Stimulated activated CD8-positive, alpha-beta memory T cell treated with anti-CD3 and anti-CD28 coated beads, Interleukin-15, amount 100 ng/mL, for 1 hour (primary cell): ENCODE data around the gene GDPGP1.

Experiments
- DNase-seq: peaks from one replicate; pipeline ENCODE4 v3.0.0-alpha.2; 2020; ENCODE audit warnings: low read depth

The GDPGP1 gene

DNA sequence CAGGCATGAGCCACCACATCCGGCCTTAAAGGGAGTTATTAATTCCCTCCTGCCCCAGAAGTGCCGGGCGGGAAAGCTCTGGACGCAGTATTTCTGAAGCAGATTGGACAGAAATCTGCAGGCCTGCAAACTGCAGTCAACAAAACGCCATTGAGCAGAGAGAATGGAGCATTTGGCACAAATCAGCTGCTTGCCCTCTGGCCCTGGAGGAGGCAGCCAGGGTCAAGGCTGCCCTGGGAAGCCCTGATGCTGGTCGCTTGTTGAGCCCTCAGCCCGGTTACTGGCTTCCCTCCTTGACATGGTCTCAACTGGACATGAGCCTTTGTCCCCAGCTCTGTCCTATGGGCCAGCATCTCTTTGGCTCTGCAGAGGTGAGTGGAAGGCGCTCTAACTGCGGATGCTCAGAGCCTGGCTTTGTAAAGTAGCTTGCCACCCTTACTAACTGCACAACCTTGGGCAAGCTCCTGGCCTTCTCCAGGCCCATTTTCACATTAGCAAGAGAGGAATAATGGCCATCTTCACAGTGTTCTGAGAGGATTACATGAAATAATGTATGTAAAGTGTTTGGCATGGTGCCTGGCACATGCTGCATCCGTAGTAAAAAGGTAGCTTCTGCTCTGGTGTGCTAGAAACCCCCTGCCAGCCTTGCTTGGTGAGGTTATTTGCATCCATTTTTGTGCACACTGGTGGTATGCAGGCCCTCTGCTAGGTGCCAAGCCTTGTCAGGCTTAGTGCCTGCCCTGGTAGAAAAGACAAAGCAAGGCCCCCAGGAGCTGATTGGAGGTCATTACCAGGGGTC lies 28.8 kb upstream of the GDPGP1 start:
- DNase-seq = no peak

DNA sequence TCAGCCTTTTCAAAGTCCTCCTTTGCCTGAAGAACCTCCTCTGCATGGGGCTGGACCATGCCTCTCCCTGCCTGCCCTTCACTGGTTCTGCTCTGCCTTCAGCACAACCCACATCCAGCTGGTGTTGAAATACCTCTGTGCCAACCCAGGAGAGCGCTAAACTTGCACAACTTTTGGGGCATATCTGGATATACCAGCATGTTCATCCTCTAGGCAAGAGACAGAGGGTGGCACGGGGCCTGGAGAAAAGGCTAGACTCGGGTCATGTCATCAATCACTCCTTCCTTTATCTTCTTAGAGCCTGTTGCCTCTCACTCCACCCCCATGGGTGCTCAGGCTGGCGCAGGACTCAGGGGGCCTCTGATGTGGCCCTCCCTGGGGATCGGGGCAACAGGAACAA lies 28.1 kb upstream of the GDPGP1 start:
- DNase-seq = no peak

DNA sequence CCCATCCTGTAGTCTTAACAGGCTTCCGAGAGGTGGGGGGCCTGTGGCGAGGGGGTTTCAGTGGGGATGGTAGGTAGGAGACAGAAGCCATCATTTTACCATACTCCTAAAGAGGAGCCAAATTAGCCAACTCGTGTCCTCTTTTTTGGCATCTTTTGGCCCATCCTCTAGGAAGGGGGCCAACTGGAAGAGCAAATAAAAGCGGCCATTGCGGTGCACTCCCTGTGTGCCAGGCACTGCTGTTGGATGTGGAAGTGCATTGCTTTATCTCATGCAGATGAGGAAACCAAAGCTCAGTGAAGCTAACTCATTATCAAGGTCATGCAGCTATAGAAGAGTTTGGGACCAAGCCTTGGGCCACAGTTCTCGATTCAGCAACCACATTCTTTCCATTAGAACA lies 26.8 kb upstream of the GDPGP1 start:
- no peak for DNase-seq

DNA sequence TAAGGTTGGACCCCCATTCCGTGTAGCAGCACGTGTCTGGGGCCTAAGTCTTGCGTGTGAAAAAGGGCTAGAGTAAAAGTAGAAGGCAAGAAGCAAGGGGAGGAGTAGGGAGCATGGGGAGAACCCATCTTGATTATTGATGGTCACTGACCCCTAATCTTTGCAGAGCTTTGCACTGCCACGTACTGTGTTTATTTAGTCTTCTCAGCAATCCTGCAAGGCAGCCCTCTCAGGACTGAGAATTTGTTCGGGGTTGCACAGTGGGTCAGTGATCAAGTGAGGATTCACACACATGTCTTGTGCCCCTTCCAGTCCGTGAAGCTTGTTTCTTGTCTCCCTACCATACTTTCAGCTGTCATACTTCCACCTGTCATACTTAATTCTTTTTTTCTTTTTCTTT lies 25.7 kb upstream of the GDPGP1 start:
- no peak for DNase-seq

DNA sequence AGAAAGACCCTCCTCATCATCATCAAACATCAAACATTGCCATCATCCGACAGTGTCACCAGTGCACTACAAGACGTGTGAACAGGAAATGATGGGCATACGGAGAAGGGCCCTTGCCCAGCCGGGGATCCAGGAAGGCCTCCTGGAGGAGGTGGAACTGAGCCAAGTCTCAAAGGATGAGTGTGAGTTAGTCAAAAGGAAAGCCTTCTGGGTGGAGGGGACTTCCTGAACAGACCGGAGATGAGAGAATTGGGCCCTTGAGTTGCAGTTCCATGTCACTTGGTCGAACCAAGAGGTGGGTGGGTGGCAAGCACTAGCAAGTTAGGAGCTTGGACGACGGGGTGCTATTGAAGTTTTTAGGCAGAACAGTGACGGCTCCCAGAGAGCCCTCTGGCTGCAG lies 24.4 kb upstream of the GDPGP1 start:
- DNase-seq = no peak

DNA sequence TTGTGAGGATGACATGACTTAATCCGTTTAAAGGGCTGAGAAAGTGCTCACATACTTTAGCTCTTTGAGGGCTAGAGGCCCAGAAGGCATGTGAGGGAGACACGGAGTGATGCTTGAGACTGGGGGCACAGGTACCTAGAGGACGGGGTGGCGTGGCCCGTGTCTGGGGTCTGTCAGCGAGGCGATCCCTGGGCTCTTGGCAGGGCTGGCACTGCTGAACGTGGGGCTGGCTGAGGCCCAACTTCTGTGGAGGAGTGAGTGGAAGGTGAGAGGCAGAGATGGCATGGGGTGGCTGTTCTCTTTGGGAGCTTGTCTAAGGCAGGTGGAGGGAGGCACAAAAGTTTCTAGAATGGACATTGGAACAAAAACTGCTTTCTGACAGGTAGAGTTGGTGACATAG lies 23.4 kb upstream of the GDPGP1 start:
- no peak for DNase-seq

DNA sequence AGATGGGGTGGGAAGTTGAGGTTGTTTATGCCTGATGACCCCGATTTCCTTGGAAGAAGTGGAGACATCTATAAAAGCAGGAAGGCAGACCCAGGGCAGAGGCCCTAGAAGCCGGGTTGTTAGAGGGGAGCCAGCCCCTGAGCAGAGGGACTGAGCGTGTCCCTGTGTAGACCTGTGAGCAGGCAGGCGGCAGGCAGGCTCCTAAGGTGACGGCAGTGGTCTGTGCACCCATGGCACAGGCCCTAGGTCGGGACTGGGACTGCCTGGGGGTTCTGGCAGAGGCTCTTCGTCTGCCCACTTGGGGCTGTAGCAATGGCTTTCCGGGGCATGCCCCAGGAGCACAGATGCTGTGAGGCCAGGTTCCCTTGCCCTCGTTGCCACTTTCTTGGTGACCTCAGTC lies 23.0 kb upstream of the GDPGP1 start:
- DNase-seq = no peak

DNA sequence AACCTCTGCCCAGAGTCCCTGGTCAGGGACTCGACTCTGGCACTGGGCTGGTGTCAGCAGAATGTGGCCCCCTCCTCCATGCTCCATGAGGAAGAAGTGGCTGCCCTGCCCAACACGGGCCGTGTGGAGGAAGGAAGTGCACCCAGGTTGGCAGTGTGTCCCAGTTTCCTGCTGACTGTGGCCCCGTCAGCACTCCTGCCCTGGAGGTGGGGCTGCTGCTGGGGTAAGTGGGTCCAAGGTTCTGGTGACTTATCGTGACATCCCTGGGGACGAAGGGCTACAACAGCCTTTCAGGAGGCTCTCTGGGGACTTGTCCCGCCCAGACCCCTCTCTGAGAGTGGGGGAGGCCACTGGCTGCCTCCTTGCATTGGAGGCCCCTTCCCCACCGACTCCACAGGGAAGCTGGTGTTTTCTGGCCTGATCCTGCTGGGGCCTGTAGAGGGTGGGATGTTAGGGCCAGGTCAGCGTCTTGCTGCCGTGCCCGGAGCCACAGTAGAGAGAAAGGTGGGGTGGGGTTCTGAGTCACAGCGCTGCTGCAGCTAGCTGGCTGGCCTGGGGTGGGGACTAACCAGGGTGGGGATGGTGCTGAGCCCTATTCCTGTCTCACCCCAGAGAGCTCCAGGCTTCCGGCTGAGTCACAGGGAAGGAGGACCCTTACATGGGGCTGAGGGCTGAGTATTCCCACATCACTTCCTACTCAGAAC lies 22.4 kb upstream of the GDPGP1 start:
- no peak for DNase-seq

DNA sequence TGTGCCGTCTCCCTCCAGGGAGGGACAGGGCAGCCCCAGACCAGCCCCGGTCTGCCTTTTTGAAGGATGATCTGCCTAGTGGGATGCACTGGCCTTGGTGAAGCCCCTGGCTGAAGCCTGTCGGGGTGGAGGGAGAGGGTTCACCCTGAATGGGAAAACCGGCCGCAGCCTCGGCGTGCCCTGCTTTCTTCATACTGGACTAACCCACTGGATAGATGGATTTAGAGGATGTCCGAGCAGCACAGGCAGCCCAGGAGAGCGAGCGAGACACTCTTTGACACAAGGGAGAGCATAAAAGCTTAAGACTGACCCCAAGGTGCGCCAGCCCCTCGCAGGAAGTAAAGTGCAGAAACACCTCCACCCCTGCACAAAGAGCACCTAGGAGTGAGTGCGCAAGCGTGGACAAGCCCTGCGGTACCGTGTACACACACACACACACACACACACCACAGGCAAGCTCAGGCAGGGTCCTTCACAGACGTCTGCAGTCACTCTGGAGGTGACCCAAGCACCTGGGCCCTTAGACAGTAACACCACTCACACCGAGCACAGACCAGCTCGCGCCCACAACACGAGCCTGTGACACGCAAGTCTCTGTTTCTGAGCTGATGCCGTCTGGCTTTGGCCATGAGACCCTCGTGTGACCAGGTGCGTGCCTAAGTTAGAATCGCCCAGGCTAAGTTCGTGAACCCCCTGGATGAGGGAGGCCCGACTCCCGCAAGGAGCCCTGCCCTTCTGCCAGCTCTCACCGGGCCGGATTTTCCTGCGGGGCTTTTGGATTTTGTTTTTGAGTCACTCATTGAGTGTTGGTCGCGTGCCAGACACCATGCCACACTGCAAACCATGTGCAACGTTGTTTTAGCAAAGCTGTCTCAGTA lies 21.5 kb upstream of the GDPGP1 start:
- no peak for DNase-seq

DNA sequence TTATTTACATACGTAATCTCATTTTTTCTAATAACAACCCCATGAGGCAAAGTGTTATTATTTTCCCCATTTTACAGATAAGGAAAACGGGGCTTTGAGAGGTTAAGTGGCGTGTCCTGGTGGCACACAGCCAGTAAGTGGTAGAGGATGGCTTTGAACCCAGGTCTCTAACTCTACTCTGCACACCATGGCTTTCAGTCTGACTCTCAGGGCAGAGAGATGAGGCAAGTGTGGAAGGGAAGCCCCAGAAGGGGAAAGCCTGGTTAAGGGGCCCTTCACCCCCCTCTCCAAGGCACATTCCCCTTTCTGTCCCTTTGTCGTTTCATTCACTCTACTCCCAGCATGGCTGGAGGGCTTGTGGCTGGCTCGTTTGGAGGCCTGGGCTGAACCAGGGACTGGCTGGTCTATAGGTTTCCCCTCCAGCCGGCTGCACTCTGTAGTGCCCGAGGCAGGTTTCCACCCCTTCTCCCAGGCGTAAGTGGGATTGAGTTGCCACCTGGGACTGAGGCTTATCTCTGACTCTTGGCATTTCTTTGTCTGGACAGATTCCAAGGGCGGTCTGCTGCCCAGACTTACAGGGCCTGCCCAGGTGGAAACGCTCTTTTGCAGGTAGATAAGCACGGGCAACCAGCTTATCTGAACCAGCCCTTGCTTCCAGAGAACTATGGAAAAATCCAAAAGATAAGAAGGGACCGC lies 20.7 kb upstream of the GDPGP1 start:
- no peak for DNase-seq

DNA sequence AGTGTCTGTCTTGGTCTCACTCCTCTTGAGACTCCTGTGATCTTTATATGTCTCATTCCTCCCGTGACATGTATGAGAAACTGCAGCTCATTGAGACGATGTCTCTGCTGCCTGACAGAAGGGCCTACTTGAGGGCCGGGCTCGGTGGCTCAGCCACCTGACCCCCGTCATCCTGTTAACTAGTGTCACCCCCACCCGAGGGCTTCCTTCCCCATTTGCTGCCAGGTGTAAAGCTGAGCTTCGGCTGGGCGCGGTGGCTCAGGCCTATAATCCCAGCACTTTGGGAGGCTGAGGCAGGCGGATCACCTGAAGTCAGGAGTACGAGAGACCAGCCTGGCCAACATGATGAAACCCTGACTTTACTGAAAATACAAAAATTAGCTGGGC lies 20.2 kb upstream of the GDPGP1 start:
- no peak for DNase-seq

DNA sequence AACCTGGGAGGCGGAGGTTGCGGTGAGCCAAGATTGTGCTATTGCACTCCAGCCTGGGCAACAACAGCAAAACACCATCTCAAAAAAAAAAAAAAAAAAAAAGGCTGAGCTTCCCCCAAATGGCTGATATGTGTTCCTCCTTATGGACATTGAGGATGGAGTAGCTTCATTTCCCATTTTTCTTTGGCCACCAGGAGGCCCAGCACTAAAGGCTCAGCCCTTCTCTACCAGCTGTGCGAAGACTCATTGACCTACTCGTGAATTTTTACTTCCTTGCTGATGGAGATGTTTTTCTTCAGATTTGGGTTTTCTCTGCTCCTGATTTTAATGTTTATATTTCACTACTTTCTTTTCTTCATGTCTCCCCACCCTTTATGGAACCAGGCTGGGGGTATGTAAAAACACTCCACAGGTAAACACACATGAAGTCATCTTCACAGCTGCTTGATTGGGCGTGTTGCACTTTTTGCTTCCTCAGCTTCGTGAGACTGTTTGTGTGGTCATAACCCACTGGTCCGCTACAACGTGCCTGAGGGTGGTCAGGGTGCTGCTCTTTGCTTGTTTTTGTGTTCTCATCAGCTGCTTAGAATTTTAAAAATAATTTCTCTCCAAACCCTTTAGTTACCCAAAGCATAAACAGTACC lies 19.3 kb upstream of the GDPGP1 start:
- DNase-seq = no peak

DNA sequence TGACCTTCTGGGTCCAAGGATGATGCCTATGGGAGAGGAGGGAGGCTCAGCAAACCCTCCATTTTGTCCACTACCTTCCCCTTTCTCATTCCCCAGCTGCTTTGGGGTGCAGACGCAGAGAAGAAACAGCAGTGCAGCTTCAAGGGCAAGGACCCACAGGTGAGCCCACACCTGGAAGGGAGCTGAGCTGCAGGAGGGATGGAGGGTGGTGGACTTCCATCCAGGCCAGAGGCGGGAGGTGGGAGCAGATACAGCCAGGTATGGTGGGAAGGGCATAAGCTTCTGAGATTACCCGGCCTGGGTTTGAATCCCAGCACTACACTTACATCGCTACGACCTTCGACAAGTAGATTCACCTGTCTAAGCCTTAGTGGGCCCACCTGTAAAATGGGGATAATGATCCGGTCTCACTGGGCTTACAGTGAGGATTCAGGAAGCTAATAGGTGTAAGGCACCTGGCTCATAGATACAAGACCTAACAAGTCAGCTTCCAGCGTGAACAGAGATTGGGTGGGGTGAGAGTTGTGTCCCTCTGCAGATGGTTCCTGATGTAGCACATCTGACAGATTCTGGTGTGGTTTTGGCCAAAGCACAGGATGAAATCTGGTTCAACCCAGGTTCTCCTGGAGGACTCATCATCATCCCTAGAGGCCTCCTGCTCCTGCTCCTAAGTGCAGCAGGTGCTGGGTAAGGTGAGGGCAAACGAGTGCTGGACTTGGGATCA lies 16.2 kb upstream of the GDPGP1 start:
- DNase-seq = no peak

DNA sequence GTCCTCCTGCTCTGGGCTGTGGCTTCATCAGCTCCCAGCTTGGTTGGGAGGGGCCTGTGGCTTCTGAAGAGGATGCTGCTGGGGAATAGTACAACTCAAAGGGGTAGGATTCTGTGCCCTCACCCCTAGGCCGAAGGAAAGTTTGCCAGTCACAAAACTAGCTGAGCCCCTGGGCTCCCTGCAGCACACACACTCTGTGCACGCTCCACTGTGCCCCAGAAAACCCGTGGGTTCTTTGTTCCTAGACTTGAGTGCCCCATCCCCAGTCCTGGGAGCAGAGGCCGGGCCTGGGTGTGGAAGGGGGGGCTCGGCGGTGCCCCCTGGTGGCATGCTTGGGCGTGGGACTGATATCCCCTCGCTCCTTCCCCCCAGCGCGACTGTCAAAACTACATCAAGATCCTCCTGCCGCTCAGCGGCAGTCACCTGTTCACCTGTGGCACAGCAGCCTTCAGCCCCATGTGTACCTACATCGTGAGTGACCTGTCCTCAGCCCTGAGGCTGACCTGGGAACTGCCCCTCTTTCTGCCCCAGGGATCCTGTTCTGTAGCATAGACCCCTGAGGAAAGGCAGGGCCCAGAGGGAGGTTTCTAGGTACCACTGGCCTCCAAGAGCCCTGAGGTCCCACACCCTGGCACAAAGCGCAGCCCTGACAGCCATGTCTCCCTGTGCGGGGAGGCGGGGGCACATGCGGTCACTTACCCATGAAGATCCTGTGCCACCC lies 14.4 kb upstream of the GDPGP1 start:
- DNase-seq = no peak

DNA sequence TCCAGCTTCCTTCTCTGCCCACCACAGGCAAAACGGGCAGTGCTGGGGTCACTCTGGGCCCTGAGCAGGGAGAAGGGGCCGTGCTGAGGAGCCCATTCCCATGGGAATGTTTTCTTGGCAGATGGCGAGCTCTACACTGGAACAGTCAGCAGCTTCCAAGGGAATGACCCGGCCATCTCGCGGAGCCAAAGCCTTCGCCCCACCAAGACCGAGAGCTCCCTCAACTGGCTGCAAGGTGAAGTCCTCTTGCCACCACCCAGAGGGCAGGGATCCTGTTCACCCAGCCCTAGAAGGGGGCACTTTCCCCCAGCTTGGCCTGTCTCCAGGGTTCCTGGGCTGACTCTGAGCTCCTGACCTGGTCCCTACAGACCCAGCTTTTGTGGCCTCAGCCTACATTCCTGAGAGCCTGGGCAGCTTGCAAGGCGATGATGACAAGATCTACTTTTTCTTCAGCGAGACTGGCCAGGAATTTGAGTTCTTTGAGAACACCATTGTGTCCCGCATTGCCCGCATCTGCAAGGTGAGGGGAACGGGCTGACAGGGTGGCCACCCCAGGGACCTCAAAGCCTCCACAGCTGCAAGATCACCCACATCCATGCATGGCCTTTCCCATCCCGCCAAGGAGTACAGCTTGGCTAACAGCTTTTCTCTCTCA lies 12.6 kb upstream of the GDPGP1 start:
- no peak for DNase-seq

DNA sequence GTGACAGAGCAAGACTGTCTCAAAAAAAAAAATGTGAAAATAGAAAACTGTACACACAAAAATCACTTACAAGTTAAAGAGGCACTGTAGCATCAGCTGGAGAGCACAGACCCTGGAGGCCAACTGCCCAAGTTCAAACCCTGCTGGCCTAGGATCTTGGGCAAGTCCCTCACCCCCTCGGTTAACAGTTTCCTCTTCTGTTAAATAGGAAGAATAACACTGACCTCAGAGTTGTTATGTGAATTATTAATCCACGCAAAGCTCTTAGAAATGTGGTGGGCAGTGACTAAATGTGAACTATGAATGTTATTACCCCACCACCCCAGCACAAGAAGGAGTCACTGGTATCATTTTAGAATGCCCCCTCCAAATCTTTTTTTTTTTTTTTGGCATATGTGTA lies 11.5 kb upstream of the GDPGP1 start:
- DNase-seq = no peak

DNA sequence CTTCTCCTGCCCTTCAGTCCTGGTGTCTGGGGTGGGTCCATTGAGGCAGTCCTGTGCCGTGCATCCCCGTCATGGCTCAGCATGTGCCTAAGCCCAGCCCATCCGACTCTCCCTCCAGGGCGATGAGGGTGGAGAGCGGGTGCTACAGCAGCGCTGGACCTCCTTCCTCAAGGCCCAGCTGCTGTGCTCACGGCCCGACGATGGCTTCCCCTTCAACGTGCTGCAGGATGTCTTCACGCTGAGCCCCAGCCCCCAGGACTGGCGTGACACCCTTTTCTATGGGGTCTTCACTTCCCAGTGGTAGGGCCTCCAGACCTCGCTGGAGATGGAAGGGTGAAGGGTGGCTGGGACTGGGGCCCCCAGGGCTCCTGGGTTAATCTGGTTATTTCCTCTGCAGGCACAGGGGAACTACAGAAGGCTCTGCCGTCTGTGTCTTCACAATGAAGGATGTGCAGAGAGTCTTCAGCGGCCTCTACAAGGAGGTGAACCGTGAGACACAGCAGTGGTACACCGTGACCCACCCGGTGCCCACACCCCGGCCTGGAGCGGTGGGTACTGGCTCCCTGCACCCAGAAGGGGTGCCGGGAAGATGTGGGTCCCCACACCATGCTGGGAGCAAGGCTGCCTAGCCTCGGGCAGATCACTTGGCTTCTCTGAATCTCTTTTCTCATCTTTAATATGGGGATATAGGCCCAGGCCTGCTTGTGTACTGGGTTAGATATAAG lies 10.4 kb upstream of the GDPGP1 start:
- DNase-seq = no peak

DNA sequence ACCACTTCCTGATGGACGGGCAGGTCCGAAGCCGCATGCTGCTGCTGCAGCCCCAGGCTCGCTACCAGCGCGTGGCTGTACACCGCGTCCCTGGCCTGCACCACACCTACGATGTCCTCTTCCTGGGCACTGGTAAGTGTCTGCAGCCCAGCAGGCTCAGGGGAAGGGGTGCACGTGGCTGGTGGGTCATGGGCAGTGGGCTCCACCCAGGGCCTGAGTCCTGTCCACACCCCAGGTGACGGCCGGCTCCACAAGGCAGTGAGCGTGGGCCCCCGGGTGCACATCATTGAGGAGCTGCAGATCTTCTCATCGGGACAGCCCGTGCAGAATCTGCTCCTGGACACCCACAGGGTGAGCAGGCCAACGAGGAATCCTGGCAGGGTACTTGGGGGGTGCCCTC lies 9.0 kb upstream of the GDPGP1 start:
- no peak for DNase-seq
